Measurements from ENCODE around the gene MN1.
"Not testable (repeated sequence)": the region's sequence is repeated elsewhere in the genome, so short reads cannot be mapped to it uniquely, and the experiment has no call there.

MN1 gene

DNA sequence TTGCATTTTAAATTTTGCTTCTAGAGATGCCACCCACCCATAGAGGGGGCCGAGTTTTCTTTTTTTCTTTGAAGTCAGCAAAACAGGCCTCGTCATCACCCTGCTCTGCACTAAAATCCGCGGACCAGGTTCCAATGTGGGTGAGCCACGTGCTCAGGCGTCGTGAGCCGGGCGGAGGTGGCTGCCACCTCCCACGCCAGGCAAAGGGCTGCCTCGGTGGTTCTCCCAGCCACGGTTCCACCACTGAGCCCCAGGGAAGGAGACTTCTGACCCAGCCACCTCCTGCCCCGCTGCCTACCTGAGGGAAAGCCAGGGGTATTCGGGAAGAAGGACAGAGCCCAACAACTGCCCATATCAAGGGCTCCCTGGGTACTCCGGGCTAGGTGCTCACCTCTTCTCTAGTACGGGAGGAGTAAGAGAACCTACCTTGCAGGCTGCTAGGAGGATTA lies 45.3 kb downstream of the MN1 start:
- DNase-seq: no peak

GRCh38 chr22:27755521-27756211 lies 45.9 kb downstream of the MN1 start:
- DNase-seq: no peak

DNA sequence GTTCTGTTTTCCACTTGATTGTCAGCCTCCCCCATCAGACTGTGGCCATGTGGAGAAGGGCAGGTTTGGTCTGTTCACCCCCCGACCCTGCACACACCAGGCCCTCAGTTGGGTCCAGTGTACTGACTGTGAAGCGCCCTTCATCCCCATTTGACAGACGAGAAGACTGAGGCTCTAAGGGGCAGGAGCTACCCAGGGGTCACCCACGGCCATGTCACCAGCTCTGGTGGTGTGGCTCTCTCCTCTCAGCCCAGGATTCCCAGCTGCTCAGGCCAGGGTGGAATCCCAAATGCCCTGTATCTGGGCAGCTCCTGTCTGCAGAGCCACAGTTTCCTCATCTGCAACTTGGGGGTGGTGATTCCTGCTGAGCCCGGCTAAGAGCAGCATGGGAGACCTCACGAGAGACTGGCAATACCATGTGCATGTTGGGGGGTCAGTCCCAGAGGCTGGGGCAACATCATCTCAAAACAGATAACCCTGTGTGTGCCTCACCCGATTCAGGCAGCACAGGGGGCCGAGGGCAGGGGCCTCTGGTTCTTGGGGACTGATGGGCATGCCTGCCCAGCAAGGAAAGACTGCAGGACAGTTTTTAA lies 46.6 kb downstream of the MN1 start:
- no peak for DNase-seq

GRCh38 chr22:27754247-27754887 lies 47.2 kb downstream of the MN1 start:
- no peak for DNase-seq

DNA sequence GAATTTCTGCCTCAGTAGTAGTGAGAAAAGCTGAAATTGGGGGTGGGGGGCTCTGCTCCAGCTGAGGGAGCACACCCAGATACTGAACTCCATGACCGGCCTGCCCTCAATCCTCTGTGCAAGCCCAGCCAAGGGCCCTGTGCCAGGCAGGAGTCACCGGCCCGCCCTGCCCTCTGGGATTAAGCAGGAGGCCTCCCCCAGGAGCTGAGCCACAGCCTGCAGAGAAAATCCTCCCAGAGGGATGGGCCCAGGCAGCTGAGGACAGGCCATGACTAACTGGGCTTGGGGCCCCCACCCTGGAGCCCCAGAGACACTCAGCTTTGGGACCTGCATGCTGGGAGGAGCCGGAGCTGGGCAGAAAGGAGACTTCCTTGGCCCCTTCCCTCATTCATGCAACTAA lies 48.8 kb downstream of the MN1 start:
- no peak for DNase-seq

DNA sequence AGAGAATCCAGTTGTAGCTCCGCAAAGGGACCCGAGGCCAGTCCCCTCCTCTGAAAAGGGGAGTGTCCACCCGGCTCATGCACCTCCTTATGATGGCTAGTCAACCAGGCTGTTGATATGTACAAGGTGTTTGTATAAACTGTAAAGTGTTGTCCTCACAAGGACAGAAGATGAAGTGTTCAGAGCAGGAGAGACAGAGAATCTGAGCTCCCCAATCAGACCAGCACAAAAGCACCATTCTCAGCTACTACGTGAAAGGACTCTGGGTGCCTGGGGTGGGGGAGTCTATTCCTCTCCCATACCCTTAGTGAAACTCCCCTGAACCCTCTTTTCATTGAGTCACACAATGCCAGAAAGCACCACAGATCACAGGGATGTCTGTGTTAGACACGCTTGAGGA lies 49.4 kb downstream of the MN1 start:
- no peak for DNase-seq

DNA sequence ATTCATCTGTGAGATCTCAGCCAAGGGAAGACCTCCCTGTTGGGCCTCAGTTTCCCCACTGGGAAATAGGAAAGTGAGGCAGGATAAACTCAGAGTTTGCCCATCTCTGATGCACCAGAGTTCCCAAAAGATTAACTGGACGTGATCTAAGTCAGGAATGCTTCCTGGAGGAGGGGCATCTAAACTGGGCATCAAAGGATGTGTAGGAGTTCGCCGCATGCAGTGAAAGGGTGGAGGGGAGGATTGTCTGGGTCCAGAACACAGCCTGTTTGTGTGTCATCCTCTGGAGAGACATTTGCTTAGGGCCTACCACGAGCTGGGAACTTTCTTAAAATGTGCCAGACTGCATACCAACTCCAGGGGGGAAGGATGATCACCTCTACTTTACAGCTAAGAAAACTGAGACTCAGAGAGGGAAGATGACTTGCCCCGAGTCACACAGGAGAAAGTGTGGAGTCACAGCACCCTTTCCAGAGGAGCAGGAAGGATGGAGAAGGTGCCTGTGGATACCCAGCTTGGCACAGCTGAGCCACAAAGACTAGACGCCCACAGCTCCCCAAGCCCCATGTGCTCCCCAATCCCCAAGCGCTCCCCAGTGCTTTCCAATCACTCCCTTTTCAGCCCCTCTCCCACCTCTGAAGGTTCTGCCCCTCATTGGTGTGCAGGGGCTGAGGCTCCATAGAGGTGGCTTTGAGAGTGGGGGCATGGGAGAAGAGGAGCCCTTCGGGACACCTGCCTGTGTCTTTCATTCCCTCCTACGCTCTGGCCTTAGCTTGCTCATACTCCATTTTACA lies 50.1 kb downstream of the MN1 start:
- DNase-seq: no peak

DNA sequence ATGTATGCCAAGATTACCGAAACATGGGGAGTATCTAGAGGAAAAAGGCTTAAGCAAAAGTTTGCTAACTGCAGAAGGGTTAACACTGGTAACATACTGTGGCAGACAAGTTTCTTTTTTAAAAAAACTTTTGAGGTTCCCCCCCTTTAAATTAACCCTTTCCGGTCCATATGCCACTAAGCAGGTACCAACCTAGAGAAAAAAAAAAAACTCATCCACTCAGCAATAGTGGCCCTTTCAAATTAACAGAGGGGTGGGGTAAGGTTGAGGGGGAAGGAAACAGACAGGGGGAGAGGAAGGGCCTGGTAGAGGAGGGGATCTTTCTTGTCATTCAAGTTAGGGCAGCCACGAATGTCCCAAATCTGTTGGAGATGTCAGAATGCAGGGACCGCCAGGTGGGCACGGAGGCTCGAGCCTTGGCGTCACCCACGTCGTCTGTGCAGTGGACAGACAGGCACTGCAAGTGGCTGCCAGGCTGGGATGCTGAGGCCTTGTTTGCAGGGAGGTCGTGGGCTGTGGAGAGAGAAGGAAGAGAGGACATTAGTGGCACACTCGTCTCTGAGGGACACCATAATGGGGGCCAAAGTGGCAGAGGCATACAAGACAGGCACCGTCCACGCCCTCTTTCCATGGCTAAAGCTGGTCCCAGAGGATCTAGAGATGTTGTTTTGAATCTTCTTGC lies 50.8 kb downstream of the MN1 start:
- no peak for DNase-seq

- no peak for DNase-seq
These were observed 51.8 kb downstream of the MN1 start for GRCh38 chr22:27749597-27750225.

DNA sequence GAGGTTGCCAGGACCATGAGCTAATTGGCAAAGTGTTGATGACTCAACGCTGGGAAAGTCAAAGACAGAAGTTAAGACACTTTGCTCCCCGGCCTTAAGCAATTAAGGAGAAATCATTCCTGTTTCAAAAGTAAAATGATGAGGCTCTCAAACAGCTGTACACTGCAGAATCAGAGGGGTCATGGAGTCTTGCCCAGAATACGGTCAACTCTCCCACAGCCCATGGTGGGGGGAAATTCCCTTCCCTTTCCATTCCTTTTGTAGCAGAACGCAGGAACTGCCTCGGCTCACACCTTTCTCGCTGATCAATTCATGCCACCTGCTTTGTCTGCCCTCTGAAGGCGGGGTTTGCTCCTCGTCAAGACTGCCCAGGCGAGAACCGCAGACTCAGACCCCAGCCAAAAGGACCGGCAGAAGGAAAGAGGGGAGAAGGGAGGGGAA lies 52.8 kb downstream of the MN1 start:
- DNase-seq: no peak

GRCh38 chr22:27748349-27748748 lies 53.2 kb downstream of the MN1 start:
- no peak for DNase-seq

- no peak for DNase-seq
These were observed 53.9 kb downstream of the MN1 start for GRCh38 chr22:27747396-27748221.

DNA sequence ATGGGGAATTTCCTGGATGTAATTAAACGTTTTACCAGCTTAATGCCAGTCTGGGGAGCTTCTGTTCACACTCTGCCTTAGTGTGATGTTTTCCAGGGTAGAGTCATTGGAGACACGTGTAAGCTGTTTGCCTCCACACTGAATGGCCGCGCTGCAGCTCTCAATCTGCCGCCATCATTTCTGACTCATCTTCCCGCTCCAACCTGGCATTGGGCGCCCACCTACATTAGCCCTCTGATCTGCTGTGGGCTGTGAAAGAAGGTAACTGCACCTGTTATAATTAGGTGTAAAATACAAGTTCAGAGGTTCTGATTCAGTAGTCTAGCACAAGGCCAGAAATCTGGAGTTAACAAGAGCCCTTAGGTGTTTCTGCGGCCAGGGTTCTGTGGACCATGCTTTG lies 54.6 kb downstream of the MN1 start:
- no peak for DNase-seq

- DNase-seq: no peak
These were observed 55.7 kb downstream of the MN1 start for GRCh38 chr22:27745809-27746208.

DNA sequence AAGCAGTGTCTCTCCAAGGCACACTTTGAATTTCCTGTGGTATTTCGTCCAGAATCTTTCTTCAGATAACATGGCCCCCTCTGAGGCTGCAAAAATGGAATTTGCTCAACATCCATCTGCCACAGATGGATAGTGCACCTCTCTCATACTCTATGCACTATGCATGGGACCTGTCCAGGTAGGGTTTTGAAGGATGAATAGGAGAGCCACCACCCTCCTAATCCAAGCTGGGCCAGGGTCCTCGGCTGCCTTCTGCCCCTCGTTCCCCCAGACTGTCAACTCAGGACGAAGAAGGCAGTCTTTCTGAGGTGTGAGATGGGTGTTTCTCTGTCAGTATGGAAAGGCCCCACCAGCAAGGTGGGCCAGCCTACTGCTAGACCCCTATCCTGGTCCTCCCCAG lies 56.4 kb downstream of the MN1 start:
- no peak for DNase-seq

- DNase-seq: not testable (repeated sequence)
These were observed 57.5 kb downstream of the MN1 start for GRCh38 chr22:27744078-27744477.

- DNase-seq: no peak
These were observed 61.3 kb downstream of the MN1 start for GRCh38 chr22:27740202-27740748.

- DNase-seq: no peak
These were observed 64.0 kb downstream of the MN1 start for GRCh38 chr22:27737521-27737920.

DNA sequence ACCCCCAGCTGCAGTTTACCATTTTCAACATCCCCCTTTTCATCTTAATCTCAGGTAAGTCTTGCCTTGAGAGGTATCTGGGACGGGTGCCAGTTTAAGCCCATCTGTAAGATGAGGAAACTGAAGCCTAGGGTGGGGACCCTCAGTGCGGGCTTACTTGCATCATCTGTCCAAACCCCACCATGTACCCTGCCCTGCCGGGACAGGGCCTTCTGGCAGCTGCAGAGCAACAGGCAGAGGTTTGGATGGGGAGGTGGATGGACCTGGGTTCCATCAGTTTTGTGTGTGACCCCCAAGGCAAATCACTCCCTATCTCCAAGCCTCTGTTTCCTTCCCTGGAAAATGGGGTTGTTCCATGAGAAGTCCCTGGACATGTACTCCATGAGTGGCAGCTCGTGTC lies 67.5 kb downstream of the MN1 start:
- no peak for DNase-seq

DNA sequence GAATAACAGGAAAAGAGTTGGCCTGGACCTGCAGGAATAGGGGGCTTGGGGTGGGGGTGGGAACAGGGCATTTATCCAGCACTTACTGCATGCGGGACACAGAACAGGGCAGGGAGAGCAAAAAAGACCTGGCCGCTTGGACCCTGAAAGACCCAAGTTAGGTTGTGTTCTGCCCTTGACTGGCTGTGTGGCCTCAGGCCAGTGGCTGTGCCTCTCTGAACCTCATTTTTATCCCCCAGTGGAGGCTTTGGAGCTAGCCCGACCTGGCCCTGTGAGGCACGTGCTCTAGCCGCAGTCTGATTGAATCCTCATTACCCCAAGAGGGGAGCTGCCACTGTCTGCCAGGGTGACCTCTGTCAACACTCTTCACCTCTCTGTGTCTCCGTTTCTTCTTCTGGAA lies 68.7 kb downstream of the MN1 start:
- DNase-seq: no peak

- no peak for DNase-seq
These were observed 69.2 kb downstream of the MN1 start for GRCh38 chr22:27732391-27732790.

Data from activated naive CD4-positive, alpha-beta T cell (primary cell).